Body of pancreas (tissue), 4 donors: Measurements from ENCODE around the gene DTNBP1.

Experiments
- CTCF ChIP-seq, 7 experiments: fragments of 450-650 bp in 4 of 7; fragments of 200-600 bp in 3 of 7; sonication (generic) in 3 of 7; IDR thresholded peaks; one replicate each; pipeline ENCODE4 v1.5.1; 2016 to 2019; ENCODE audit warnings: antibody characterized with exemption in 7 of 7
- POLR2A ChIP-seq, 3 donors: fragments of 450-650 bp; IDR thresholded peaks; one replicate each; pipeline ENCODE4 v1.6.1; 2016; ENCODE audit warnings: antibody characterized with exemption in 3 of 3, mild to moderate bottlenecking in 2 of 3

GRCh38 chr6:15499591-15499990 lies 163.2 kb downstream of the DTNBP1 start:
- TF ChIP-seq CTCF (IDR thresholded peaks at IDR 0.05): no peak
- TF ChIP-seq POLR2A (IDR thresholded peaks at IDR 0.05): no peak
